Mesothelial cell of epicardium (in vitro differentiated cells): ENCODE measurements around the gene PREX1. TPM values are rescaled to one million over a fixed set of nuclear protein-coding genes. Genes with fewer than 3 reads are reported as not detected.

Experiments
- DNase-seq, 2 experiments: peaks; one replicate each; pipeline ENCODE4 v3.0.0; 2021; ENCODE audit warnings: low spot score in 2 of 2; ENCODE audit not compliant: unreplicated experiment in 2 of 2
- H3K27ac Mint-ChIP-seq: 2 replicates; pipeline ENCODE4 v1.8.0; 2021; ENCODE audit warnings: mixed read lengths
- H3K27me3 Mint-ChIP-seq: 2 replicates; pipeline ENCODE4 v1.8.0; 2021; ENCODE audit warnings: low read depth, mixed read lengths
- H3K36me3 Mint-ChIP-seq: 2 replicates; pipeline ENCODE4 v1.8.0; 2021; ENCODE audit warnings: mixed read lengths
- H3K4me1 Mint-ChIP-seq: 2 replicates; pipeline ENCODE4 v1.8.0; 2021; ENCODE audit warnings: mixed read lengths
- H3K4me3 Mint-ChIP-seq: 2 replicates; pipeline ENCODE4 v1.8.0; 2021; ENCODE audit warnings: mild to moderate bottlenecking, moderate library complexity, mixed read lengths
- H3K9me3 Mint-ChIP-seq: 2 replicates; pipeline ENCODE4 v1.8.0; 2021; ENCODE audit warnings: mixed read lengths
- total RNA-seq: library from RNA; stranded (reverse); gene quantifications from 3 replicates; pipeline ENCODE4 v1.2.1, GENCODE V29; 2021
- TF ChIP-seq, protein P1 (sequence below): fragments of 200-600 bp; sonication (generic); IDR thresholded peaks from one replicate; pipeline ENCODE4 v1.5.0; 2021; ENCODE audit warnings: antibody characterized with exemption; ENCODE audit not compliant: unreplicated experiment

PREX1 gene
- total RNA-seq, 1 donor from 2014 or later: 8.3 TPM

DNA sequence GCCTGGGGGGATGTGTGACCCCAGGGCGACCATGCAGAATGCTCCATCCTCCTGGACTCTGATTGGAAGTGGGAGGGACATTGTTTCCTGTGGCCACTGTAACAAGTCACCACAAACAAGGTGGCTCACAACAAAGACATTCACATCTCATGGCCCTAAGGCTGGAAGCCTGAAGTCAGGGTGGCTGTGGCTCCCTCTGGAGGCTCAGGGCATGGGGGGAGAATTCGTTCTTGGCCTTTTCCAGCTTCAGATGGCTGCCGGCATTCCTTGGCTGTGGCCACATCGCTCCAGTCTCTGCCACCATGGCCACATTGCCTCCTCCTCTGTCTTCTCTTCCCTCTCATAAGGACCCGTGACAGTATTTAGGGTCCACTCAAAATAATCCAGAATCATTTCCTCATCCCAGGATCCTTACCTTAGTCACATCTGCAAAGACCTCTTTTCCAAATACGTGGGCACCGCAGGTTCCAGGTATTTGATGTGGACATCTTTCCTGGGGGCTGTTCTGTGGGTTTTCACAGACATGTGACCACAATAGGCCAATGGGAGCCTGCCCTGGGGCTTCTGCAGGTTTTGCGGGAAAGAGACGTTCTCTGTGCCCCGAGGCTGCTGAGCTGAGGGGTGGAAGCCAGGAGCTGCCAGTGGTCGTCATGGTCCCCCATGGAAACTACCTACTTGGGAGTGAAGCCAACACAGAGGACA, 249.3 kb downstream of the PREX1 start:
- H3K27ac Mint-ChIP-seq: no peak overlapping the region
- peaks cover 2% of the 10 kb centered on the region for H3K27me3 Mint-ChIP-seq

DNA sequence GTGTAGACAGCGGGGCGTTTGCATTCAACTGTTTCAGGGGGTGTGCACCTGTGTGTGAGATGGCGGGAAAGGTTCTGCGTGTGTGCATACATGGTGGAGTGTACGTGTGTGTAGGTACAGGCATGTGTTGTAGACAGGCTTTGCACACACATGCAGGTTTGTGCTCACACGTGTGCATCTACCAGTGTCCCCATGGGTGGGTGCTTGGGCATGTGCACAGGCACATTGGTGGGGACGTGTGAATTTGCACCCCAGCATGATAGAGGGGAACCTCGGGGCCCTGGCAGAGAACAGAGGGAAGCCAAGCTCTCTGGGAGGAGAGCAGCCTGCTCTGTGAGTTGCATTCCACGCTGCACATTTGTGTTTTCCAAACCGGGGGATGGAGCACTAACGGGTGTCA, 250.2 kb downstream of the PREX1 start:
- H3K4me1 Mint-ChIP-seq: peaks cover 12% of the 10 kb centered on the region

More for the DNA sequence above, 249.3 kb downstream of the PREX1 start:
- no peaks in the 10 kb centered on the region for H3K36me3 Mint-ChIP-seq
- no peaks in the 10 kb centered on the region for H3K9me3 Mint-ChIP-seq
- no peak for DNase-seq
- no peak overlapping the region for H3K4me3 Mint-ChIP-seq
- TF ChIP-seq, protein P1, sequence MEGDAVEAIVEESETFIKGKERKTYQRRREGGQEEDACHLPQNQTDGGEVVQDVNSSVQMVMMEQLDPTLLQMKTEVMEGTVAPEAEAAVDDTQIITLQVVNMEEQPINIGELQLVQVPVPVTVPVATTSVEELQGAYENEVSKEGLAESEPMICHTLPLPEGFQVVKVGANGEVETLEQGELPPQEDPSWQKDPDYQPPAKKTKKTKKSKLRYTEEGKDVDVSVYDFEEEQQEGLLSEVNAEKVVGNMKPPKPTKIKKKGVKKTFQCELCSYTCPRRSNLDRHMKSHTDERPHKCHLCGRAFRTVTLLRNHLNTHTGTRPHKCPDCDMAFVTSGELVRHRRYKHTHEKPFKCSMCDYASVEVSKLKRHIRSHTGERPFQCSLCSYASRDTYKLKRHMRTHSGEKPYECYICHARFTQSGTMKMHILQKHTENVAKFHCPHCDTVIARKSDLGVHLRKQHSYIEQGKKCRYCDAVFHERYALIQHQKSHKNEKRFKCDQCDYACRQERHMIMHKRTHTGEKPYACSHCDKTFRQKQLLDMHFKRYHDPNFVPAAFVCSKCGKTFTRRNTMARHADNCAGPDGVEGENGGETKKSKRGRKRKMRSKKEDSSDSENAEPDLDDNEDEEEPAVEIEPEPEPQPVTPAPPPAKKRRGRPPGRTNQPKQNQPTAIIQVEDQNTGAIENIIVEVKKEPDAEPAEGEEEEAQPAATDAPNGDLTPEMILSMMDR: no peak
- H3K4me1 Mint-ChIP-seq: peaks cover 10% of the 10 kb centered on the region

DNA sequence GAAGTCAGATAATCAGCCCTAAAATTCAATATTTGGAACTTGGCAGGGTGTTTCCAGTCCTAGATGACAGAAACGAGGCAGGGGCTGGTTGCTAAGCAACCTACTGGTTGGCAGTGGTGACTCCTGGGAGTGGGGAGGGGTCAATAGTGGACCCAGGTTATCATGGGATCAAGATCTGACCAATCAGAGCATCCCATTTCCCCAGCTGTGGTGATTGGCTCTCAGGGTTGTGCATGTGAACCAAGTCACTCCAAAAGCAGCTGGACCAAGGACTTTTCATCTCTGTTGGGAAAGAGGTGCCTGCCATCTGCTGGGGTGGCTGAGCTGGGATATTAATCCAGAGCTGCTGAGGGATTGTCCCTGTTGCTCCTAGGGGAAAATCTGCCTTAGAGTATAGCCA, 253.4 kb downstream of the PREX1 start:
- TF ChIP-seq, protein P1: no peak
- Mint-ChIP-seq H3K4me3 (no peak overlapping the region), H3K27ac (no peak overlapping the region), H3K27me3 (no peaks in the 10 kb centered on the region), H3K36me3 (no peaks in the 10 kb centered on the region), H3K9me3 (no peaks in the 10 kb centered on the region), H3K4me1 (peaks cover 22% of the 10 kb centered on the region)
- DNase-seq: no peak

More for the DNA sequence above, 250.2 kb downstream of the PREX1 start:
- DNase-seq: no peak
- TF ChIP-seq, protein P1: no peak
- Mint-ChIP-seq H3K9me3 (no peaks in the 10 kb centered on the region), H3K27me3 (no peaks in the 10 kb centered on the region), H3K27ac (no peak overlapping the region), H3K36me3 (no peaks in the 10 kb centered on the region), H3K4me3 (no peak overlapping the region)

Other genes with a start within 250 kb of the PREX1 start
- gene ARFGEF2, start 93.7 kb upstream of the PREX1 start, total RNA-seq: 23.6 to 24.7 TPM (median 23.8 TPM) in 3 replicates
- 75.1 to 79.6 TPM (median 78.7 TPM) in 3 replicates for gene CSE1L, start 218.3 kb upstream of the PREX1 start, total RNA-seq